Astrocyte (in vitro differentiated cells and primary cell): ENCODE data around the gene CLDN3.

Source experiments
- CTCF ChIP-seq: IDR thresholded peaks from 2 replicates; pipeline ENCODE4 v1.5.1; 2011; ENCODE audit warnings: low read depth, mild to moderate bottlenecking, inconsistent platforms, low read length, moderate library complexity; ENCODE audit not compliant: insufficient read depth
- EZH2 ChIP-seq: IDR thresholded peaks from 2 replicates; pipeline ENCODE4 v1.6.1; 2012; ENCODE audit warnings: mild to moderate bottlenecking, low read length, inconsistent platforms; ENCODE audit not compliant: insufficient read depth

- TF ChIP-seq CTCF (no peak), EZH2 (no peak)
Observed at GRCh38 chr7:73730485-73730884, 39.6 kb downstream of the CLDN3 start.
